NOMO-1 treated with dmso at 0.1 percent for 144 hours (cell line): ENCODE results near the gene SYT5.
"Not testable (repeated sequence)": the region's sequence is repeated elsewhere in the genome, so short reads cannot be mapped to it uniquely, and the experiment has no call there.

Experiments
- DNase-seq: peaks from one replicate; lab custom pipeline; 2025; ENCODE audit not compliant: unreplicated experiment; lab: John Stamatoyannopoulos, UW

Gene SYT5

GRCh38 chr19:55172318-55172717, 7.8 kb downstream of the SYT5 start:
- not testable (repeated sequence) for DNase-seq

- DNase-seq, result no peak
Measured at GRCh38 chr19:55171440-55171839, 8.6 kb downstream of the SYT5 start.

GRCh38 chr19:55169136-55169535, 11.0 kb downstream of the SYT5 start:
- no peak for DNase-seq

GRCh38 chr19:55166530-55167268, 13.4 kb downstream of the SYT5 start, which contains the start of gene DNAAF3:
DNAAF3 (minus strand) TSS chr19:55166613; CDS start chr19:55166413, 200 bp downstream.
- DNase-seq, result peak; percentile 94

- DNase-seq, result peak; percentile 78
Measured at GRCh38 chr19:55165952-55166529, 14.0 kb downstream of the SYT5 start.

- no peak for DNase-seq
Measured at GRCh38 chr19:55161571-55162322, 18.3 kb downstream of the SYT5 start.

GRCh38 chr19:55160986-55161365, 19.1 kb downstream of the SYT5 start:
- no peak for DNase-seq

GRCh38 chr19:55160128-55160985, 19.7 kb downstream of the SYT5 start:
- DNase-seq, result peak; percentile 88

GRCh38 chr19:55158848-55159749, 21.0 kb downstream of the SYT5 start:
- DNase-seq, result no peak

- no peak for DNase-seq
Measured at GRCh38 chr19:55158423-55158822, 21.7 kb downstream of the SYT5 start.

- DNase-seq, result no peak
Measured at GRCh38 chr19:55157064-55157908, 22.8 kb downstream of the SYT5 start, which contains the start of gene TNNI3. TNNI3 (minus strand) TSS chr19:55157732; CDS start chr19:55157589, 143 bp downstream.

GRCh38 chr19:55156202-55157063, 23.7 kb downstream of the SYT5 start:
- DNase-seq, result peak; percentile 54

- DNase-seq, result not testable (repeated sequence)
Measured at GRCh38 chr19:55155784-55156183, 24.3 kb downstream of the SYT5 start.

GRCh38 chr19:55153652-55154264, 26.3 kb downstream of the SYT5 start:
- no peak for DNase-seq

GRCh38 chr19:55152017-55152416, 28.1 kb downstream of the SYT5 start:
- DNase-seq, result no peak

GRCh38 chr19:55149078-55150003, 30.7 kb downstream of the SYT5 start, which contains the start of gene TNNT1:
TNNT1 (minus strand) TSS chr19:55149206; CDS start chr19:55147157, 2,049 bp downstream.
- DNase-seq, result no peak
